ENCODE measurements around the gene IL5RA. TPM values are rescaled to one million over a fixed set of nuclear protein-coding genes. Genes with fewer than 3 reads are reported as not detected.

Gene IL5RA
- total and polyA plus RNA-seq, 10 of the 15 experiments (the other 5 are each of a cell fraction or from before 2014, with no cell fraction given) = 0.04 to 0.53 (median 0.14) TPM; not detected in 6

DNA sequence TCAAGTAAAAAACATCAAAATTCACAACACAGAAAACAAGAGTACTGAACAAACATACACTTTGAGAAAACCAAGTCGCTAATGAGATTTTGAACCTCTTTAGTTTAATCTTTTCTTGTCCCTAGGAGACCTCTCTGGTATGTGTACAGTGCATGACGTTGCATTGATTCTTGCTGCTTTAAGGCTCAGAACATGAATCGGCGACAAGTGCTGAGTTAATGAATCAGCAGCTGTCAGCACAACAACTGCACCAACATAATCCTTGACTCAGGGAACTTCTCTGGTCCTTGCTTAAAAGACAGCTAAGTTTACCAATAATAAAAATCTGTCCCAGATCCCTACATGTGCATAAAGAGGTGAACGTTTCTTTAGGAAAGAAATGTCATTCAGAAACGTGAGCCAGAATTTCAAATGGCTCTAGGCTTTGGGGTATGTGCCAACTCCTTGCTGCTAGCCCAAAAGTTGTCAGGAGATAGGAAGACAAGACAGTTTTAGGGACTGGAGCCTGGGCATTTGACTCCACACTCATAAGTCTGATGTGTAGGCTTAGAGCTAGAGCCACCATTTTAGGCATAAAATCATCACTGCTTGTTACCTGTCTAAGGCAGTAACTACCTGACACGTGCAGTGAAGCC lies 86.9 kb downstream of the IL5RA start:
- Histone ChIP-seq H3K4me1 (ENCODE audit: control insufficient read depth, insufficient read depth, low read length) (peaks cover 4% of the 10 kb centered on the region; the same call in 1 of the 2 replicates), H3K27me3 (replicated peaks in 1 of 2; ENCODE audit: control insufficient read depth in 2 of 2, insufficient read depth in 2 of 2, low read length in 1 of 2) (no peaks in the 10 kb centered on the region; a peak in 2 of 4 replicates), H2AFZ (ENCODE audit: control insufficient read depth, low read depth, low read length) (no peak overlapping the region), H3K27ac (ENCODE audit: control insufficient read depth, insufficient read depth) (no peak overlapping the region), H3K9ac (ENCODE audit: control insufficient read depth, insufficient read depth, low read length) (no peak overlapping the region), H3K36me3 (ENCODE audit: control insufficient read depth in 2 of 2, insufficient read depth in 2 of 2, low read length in 1 of 2) (no peaks in the 10 kb centered on the region), H3K4me2 (ENCODE audit: control insufficient read depth, insufficient read depth) (no peak overlapping the region), H3K79me2 (ENCODE audit: control insufficient read depth, insufficient read depth, low read length) (no peaks in the 10 kb centered on the region), H3K9me3 (replicated peaks; ENCODE audit: control insufficient read depth, insufficient read depth, low read length) (no peaks in the 10 kb centered on the region), H4K20me1 (ENCODE audit: control insufficient read depth, insufficient read depth) (no peaks in the 10 kb centered on the region), H3K4me3 (no peak overlapping the region)
- POLR2A ChIA-PET = no interaction called here
- DNase-seq (ENCODE audit: low read depth, low spot score) (no peak), ATAC-seq (no peak), FAIRE-seq (no peak)
- RAD21 ChIA-PET (ENCODE audit: unreplicated experiment) = no interaction called here
- CTCF ChIA-PET = no interaction called here
- 43% methylated on average over 7 of the region's 7 CpGs for WGBS (ENCODE audit: insufficient coverage, insufficient replicate concordance, low lambda C conversion rate, missing lambda C conversion rate)
- BruUV-seq (replicated peaks) = no TSS peak
- TF ChIP-seq, protein P1, sequence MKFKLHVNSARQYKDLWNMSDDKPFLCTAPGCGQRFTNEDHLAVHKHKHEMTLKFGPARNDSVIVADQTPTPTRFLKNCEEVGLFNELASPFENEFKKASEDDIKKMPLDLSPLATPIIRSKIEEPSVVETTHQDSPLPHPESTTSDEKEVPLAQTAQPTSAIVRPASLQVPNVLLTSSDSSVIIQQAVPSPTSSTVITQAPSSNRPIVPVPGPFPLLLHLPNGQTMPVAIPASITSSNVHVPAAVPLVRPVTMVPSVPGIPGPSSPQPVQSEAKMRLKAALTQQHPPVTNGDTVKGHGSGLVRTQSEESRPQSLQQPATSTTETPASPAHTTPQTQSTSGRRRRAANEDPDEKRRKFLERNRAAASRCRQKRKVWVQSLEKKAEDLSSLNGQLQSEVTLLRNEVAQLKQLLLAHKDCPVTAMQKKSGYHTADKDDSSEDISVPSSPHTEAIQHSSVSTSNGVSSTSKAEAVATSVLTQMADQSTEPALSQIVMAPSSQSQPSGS (IDR thresholded peaks at IDR 0.05; ENCODE audit: low read length) = no peak
- intact Hi-C loops (cut with micrococcal nuclease; ENCODE audit: unreplicated experiment) = no loop called here
- SMC1A ChIA-PET (ENCODE audit: uncharacterized antibody, unreplicated experiment) = no interaction called here
- in situ Hi-C loops (cut with MboI) = loop anchor here (25.0 kb wide), 1 partner anchor 1936 kb away; the partner anchor contains the start of gene CNTN6

DNA sequence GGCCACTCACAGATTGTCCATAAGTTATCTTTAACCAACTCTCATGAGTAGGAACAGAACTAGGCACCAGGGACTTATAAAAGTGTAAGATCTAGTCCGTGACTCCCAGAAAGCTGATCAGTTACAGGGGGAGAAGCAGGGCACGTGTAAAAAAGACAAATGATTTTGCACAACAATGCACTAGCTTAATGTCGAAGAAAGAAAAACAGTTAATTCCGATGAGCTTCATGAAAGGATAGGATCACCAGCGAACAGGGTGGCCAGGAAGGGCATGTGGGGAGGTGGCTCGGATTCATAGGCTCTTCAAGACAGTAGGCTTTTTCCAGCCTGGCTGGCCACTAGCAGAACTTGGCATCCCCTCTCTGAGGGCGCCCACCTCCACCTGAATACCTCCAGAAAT lies 90.0 kb downstream of the IL5RA start:
- ChIA-PET SMC1A (ENCODE audit: uncharacterized antibody, unreplicated experiment) (interaction anchor here (0.8 to 1.3 kb wide), 2 partner anchors 18 to 41 kb away, joined by 3 read pairs; no protein-coding TSS in a partner anchor), RAD21 (ENCODE audit: unreplicated experiment) (no interaction called here), POLR2A (no interaction called here), CTCF (interaction anchor here (0.7 kb wide), 1 partner anchor 59 kb away, joined by 3 read pairs; no protein-coding TSS in a partner anchor)
- TF ChIP-seq TCF3 (IDR thresholded peaks at IDR 0.05; ENCODE audit: borderline replicate concordance, insufficient read depth, low read depth, low read length) (no peak), SMARCA5 (IDR thresholded peaks at IDR 0.05) (no peak), KAT2A (conservative IDR thresholded peaks at IDR 0.05; ENCODE audit: control insufficient read depth, low read depth, low read length) (no peak), PAX5 (IDR thresholded peaks at IDR 0.05; ENCODE audit: borderline replicate concordance, low read depth, low read length) (no peak)
- TF ChIP-seq, protein P1 (IDR thresholded peaks at IDR 0.05; ENCODE audit: low read length) = no peak
- Histone ChIP-seq H3K27ac (ENCODE audit: control insufficient read depth, insufficient read depth) (no peak overlapping the region), H2AFZ (ENCODE audit: control insufficient read depth, low read depth, low read length) (no peak overlapping the region), H3K9ac (ENCODE audit: control insufficient read depth, insufficient read depth, low read length) (no peak overlapping the region), H4K20me1 (ENCODE audit: control insufficient read depth, insufficient read depth) (no peaks in the 10 kb centered on the region), H3K27me3 (replicated peaks in 1 of 2; ENCODE audit: control insufficient read depth in 2 of 2, insufficient read depth in 2 of 2, low read length in 1 of 2) (no peaks in the 10 kb centered on the region; a peak in 2 of 4 replicates), H3K4me2 (ENCODE audit: control insufficient read depth, insufficient read depth) (no peak overlapping the region), H3K4me1 (ENCODE audit: control insufficient read depth, insufficient read depth, low read length) (no peaks in the 10 kb centered on the region), H3K79me2 (ENCODE audit: control insufficient read depth, insufficient read depth, low read length) (no peaks in the 10 kb centered on the region), H3K36me3 (ENCODE audit: control insufficient read depth in 2 of 2, insufficient read depth in 2 of 2, low read length in 1 of 2) (no peaks in the 10 kb centered on the region), H3K9me3 (replicated peaks; ENCODE audit: control insufficient read depth, insufficient read depth, low read length) (no peaks in the 10 kb centered on the region), H3K4me3 (no peak overlapping the region)
- no peak for FAIRE-seq
- WGBS (ENCODE audit: insufficient coverage, insufficient replicate concordance, low lambda C conversion rate, missing lambda C conversion rate) = 33% methylated on average over 7 of the region's 7 CpGs
- no peak for ATAC-seq
- intact Hi-C loops (cut with micrococcal nuclease; ENCODE audit: unreplicated experiment) = no loop called here
- no peak for DNase-seq (ENCODE audit: low read depth, low spot score)
- BruUV-seq (replicated peaks) = no TSS peak
- in situ Hi-C loops (cut with MboI) = loop anchor here (25.0 kb wide), 1 partner anchor 1933 kb away; the partner anchor contains the start of gene CNTN6

All from GM12878 (cell line).